Muscle of back (tissue), 11 donors: ENCODE results near the gene DCP1A. TPM values are rescaled to one million over a fixed set of nuclear protein-coding genes. Genes with fewer than 3 reads are reported as not detected.
"Not testable (repeated sequence)": the region's sequence is repeated elsewhere in the genome, so short reads cannot be mapped to it uniquely, and the experiment has no call there.

ENCODE experiments used
- DNase-seq, 3 donors: peaks; one replicate each; pipeline versions ENCODE4 v3.0.0 to v3.0.0-alpha.2; 2013
- polyA plus RNA-seq, 10 donors: library from polyadenylated mRNA; unstranded; fragments of 120-200 nt; gene quantifications; one replicate each; pipeline ENCODE4 v1.2.1, GENCODE V29; 2013; ENCODE audit not compliant: insufficient read length in 10 of 10

The DCP1A gene
- polyA plus RNA-seq, 10 donors: 14.9 to 23.8 (median 19.0) TPM

DNA sequence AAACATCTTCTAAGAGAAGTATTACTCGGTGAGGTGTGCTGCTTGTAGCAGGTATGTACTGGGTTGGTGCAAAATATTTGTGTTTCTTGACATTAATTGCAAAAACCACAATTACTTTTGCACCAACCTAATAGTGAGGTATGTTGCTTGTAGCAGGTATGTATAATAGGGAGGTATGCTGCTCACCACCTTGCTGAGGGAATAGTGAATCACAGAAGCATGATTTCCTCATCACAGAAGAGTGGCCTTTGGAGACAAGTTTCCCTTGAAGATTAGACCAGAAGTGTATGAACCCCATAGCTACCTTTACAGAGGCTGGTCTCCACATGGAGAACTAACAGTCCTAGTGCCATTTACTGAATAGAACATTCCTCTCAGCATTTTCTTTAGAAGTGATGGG lies 15.5 kb downstream of the DCP1A start:
- no peak for DNase-seq

DNA sequence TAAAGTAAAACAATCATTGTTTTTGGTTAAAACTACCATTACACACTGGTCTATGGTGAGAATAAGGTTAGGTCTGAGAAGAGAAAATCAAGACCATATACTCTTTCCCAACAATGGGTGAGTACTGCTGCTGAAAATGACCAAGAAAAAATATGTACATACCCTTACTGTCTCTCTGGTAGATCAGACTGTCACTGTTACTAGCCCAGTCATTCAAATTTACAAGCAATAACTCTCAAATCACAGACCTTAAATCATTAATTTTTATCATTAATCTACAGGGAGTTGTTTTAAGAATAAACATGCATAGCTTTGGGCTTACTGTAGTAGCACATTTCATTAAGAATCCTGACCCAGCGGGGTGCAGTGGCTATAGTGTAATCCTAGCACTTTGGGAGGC lies 17.4 kb downstream of the DCP1A start:
- no peak for DNase-seq

DNA sequence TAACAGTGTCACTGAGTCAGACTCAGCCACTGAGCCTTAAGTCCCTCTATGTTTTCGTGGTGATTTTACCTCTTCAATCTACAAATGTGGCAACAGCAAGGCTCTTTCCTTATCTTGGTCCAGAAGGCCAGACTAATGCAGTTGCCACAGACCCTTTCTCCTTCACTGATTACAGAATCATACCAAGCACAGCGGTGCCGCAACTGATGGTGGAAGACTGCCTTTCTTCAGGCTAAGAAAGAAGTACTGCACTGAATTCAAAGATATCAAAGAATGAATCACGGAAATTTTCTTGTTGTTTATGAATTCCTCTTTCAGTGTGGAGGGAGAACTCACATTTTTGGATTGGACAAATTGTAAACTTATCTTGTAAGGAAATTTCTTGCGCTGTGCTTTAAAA lies 18.6 kb downstream of the DCP1A start:
- no peak for DNase-seq

DNA sequence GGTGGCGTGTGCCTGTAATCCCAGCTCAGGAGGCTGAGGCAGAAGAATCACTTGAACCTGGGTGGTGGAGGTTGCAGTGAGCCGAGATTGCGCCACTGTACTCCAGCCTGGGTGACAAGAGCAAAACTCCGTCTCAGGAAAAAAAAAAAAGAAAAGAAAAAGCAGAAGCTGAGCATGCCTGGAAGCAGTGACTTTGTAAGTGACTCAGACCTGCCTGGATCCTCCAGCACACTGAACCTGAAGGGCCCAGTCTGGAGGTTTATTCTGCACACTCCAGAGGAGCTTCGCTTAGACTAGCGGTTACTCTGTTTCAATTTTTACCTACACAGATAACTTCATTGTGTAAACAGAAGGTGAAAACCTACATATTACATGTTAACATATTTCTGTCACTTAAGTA lies 19.4 kb downstream of the DCP1A start:
- not testable (repeated sequence) for DNase-seq

DNA sequence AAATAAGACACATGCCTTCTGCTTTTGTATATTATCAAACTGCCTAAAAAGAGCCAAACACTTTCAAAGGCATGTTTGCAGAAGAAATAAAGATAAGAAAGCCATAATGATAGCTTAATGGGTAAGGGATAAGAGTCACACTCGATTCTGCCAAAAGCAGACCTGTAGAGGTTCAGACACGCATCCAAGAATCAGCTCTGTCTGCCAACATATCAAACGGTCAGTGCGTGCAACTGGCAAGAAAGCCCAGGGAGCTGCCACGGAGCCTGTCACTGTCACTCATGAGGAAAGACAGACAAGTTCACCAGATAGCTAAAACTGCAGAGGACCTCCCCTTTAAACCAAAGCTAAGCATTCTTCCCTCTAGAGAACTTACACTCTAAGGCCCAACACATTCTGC lies 23.2 kb downstream of the DCP1A start:
- peak in 2 of 3 donors; percentile 22 to 24 for DNase-seq

DNA sequence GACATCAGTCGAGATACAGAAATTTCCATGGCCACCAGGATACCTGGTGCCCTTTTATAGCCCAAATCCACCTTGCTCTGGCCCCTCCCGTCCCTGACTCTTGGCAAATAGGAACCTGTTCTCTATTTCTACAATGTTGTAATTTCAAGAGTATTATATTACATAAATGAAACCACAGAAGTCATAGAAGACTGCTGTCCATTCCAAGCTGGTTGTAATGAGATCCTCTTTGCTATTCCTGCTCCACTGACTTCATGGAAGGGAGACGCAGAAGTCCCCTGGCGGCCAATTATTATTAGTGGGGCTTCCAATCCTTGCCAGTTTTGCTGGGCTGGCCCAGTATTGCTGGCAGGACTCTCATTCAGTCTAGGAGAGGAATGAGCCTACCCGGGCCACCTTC lies 26.6 kb downstream of the DCP1A start:
- peak; percentile 9 to 39 (median 36) for DNase-seq

DNA sequence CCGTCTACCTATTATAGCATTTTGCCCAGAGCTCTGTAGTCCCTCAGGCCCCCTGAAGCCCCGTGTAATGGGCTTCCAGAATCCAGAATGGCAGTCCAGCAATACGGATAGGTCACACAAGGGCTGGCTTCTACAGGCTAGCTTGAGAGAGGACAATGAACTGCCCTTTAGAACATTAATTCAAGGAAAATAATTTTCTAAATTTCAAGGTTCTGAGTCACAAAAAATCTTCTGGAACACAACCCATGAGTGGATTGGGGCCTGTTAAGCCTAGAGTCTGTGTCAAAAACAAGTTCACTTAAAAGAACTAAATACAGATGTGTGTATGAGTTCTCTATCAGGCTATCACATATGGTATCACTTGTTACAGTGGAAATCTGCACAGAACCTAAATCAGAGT lies 28.8 kb downstream of the DCP1A start:
- DNase-seq: no peak

DNA sequence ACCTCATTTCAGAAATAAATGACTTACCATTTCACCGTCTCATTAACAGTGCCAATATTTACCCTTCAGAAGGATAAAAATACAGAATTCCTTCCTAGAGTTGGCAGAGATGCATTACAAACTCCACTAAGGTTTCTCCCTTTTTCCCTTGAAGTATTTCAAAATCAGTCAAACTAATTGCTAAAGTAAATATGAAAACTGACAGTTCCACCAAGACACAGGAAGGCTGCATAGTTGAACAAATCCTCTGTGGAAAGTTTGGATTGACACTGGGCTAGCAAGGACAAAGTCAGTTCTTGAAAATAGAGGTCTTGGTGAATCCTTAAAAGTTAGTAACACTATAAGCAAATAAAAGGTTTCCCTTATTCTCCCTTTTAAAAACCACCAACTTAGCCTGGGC lies 34.5 kb downstream of the DCP1A start:
- DNase-seq: no peak

DNA sequence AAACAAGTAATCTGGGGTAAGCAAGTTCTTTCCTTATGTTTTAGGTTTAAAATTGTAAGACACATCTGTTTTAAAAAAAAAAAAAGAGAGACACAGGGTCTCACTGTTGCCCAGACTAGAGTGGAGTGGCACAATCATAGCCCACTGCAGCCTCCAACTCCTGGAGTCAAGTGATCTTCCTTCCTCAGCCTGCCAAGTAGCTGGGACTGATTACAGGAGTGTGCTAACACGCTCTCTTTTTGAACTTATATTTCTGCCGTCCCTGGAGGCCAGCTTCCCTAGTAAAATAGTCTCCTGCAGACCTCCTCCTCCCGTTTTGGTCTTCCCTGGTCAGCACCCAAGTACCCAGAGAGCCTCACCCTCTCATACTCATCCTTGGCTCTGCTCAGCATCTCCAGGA lies 35.5 kb downstream of the DCP1A start:
- DNase-seq: no peak

DNA sequence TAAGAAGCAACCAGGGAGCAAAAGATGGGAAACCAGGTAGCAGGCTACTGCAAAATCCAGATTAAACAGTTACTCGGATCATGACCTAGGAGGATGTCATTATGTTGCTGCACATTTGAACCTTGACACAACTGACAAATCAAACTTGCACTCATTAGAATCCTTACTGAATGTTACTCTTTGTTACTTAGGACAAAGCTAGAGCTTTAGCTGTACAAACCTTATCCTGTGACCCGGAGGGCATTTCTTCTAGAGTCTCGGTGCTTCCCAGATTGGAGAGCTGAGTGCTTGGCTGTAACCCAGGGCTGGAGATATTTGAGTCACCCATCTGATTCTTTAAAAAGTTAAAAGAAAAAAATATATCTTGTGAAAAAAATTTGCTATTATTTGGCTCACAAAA lies 43.4 kb downstream of the DCP1A start:
- DNase-seq: no peak

DNA sequence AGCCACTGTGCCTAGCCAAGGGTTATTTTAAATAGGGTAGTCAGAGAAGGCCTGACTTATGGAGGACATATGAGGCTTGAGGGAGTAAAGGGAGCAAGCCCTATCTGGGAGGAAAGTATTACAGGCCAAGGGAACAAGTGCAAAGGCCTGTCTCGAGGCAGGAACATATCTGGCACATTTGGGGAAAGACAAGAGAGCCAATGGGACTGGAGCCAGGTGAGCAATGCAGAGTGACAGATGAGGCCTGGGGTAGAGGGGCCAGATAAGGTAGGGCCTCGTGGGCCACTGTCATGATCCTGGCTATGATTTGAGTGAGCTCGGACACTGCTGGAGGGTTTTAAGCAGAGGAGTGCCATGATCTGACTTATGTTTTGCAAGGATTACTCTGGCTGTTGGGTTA lies 43.8 kb downstream of the DCP1A start:
- DNase-seq: no peak

DNA sequence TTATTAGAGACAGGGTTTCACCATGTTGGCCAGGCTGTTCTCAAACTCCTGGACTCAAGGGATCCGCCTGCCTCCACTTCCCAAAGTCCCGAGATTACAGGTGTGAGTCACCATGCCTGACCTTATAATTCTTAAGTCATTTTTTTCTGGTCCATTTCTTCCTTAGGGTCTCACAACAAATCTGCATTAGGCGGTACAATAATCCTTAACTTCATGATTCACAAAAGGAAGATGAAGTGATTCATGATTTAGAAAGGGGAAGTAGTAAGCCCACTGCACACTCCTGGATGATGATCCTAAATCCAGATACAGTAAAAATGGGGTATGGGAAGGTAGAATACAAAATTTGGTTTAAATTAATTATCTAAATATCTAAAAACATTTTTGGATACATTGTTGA lies 46.5 kb downstream of the DCP1A start:
- no peak for DNase-seq

DNA sequence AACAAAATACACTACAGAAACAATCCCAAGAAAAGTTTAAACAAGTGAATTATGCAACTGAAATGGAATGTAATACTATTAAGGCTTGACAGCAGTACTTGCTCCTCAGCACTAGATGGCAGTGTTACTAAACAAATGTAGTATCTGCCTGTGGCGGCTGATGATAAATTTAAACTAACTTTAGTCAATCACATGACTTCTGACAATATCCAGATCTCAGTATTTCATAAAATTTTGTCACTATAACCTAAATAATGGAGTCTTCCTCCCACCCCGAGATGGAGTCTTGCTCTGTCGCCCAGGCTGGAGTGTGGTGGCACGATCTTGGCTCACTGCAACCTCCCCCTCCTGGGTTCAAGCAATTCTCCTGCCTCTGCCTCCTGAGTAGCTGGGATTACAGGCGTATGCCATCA lies 47.7 kb downstream of the DCP1A start:
- DNase-seq: peak; percentile 40 to 61 (median 43)

DNA sequence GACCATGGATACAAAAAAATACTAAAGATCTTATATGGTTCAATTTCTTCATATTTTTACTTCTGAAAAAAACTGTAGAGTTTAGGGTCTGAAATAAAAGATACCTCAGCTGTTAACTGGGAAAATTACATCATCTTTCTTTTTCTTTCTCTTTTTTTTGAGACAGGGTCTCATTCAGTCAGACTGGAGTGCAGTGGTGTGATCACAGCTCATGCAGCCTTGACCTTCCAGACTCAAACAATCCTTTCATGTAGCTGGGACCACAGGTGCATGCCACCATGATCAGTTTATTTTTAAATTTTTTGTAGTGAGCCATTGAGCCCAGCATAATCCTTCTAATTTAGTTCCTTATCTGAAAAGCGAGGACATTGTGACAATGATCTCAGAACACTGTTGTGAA lies 51.9 kb downstream of the DCP1A start:
- no peak for DNase-seq

DNA sequence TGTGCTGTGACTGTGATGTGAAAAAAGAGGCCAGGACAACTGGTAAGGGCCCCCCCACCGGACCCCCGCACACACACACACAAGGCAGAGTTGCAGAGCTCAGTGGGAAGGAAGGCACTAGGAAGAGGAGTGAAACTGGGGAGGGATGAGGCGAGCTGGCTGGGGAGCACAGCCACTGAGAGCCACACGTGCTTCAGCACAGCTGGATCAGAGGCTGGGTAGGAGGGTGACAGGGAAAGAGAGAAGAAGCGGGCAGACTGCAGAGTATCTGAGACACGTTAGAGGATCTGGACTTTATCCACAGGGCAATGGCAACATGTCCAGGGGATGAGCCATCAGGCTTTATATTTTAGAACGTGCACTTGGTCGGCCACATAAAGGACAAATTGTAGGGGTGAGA lies 53.5 kb downstream of the DCP1A start:
- no peak for DNase-seq

DNA sequence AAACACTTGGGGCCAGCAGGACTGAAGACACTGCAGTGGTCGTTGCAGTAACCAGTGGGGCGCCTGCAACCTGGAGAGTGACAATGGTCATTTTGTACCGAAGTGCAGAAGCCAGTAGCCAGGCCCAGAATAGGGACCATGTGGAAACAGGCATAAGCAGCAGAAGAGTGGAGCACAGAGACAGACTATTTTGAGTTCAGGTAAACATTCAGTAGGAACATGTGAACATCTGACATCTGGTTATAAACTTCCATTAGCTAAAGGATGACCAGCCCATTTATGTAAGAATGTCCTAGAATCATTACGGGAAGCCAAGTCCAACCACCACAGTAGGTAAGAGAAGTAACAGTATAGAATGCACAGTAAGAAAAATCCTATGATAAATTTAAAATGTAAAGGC lies 59.1 kb downstream of the DCP1A start:
- no peak for DNase-seq

DNA sequence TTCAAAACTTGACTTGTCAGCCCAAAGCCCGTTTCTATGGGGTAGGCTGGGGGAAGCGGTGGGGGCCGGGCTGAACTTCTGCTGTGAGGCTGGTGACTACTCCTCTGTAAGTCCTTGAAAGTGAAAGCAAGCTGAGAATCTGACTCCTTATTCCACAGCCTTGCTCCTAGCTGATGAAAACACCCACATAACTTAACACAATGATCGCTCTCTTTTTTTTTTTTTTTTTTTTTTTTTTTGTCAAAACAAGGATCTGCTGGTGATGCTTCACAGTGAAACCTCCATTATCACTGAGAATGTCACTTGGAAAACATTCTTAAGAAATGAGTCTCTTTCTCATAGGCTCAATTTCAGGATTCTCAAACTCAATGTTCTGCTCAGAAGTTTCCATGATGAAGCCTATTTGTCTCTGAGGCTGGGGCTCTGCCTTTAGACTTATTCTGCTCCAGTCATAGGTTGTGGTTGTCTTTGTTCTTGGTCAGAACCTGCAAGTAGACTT lies 60.2 kb downstream of the DCP1A start:
- DNase-seq: no peak

DNA sequence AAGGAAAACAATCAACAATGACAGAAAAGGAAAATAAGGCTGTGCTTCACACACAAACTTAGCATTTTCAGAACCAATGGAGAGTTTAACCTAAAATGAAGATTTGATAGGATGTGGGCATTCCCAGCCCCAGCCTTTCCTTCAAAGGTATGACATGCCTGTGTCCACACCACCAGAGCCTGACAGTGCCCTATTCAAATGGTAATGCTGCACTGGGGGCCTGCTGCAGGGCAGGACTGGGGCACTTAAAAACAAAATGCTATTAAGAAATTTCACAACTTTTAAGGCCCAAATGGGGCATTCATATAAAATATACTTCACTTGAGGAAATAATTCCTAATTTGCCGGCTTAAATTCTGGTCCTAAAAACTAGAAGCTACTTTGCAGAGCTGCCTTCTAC lies 60.6 kb downstream of the DCP1A start:
- no peak for DNase-seq

DNA sequence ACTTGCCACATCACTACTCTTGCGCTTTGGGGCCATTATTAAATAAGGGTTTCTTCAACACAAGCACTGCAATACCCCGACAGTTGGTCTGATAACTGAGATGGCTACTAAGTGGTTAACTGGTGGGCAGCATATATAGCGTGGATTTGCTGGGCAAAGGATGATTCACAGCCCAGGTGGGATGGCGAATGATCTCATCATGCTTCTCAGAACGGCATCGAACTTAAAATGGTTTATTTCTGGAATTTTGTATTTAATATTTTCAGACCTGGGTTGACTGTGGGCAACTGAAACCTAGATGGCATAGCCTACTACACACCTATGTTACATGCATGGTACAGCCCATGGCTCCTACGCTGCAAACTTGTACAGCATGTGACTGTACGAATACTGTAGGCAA lies 64.8 kb downstream of the DCP1A start:
- DNase-seq: no peak

DNA sequence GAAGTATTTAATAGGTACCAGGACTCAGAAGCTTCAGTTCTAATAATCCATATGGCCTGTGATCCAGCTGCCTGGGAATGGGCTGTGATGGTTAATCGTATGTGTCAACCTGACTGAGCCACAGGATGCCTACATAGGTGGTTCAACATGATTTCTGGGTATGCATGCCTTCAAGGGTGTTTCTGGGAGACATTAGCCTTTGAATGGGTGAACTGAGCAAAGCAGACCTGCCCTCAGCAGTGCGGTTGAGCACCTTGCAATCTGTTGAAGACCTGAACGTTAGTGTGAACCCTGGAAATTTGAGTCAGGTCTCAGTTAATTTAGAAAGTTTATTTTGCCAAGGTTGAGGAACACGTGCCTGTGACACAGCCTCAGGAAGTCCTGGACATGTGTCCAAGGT lies 68.7 kb downstream of the DCP1A start:
- DNase-seq: no peak

DNA sequence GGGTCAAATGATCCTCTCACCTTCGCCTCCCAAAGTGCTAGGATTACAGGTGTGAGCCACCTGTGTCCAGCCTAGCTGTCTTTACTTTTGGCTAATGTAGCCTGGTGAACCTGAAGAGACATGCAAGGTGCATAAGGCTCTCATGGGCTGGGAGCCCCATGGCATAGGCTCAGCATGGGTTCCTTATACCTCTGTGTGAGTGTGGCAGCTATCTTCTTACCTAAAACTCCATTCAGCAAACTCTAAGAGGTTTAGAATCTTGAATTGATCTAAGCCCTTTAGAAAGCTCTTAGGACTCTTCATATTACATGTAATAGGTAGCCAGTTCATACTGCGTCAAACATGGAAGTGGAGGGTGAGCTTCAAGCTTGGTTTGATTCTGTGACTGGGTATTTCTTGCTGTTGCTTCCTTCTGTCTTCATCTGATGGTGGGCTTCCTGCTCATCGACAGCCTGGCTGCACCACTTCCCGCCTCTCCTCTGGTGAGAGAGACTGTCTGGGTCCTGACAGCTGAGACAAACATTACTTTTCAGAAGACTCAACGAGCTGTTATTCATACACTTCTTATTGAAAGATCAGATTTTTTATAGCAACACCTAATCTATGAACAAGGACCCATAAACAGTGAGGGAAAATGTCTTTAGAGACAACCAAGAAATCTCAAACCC lies 72.3 kb downstream of the DCP1A start:
- no peak for DNase-seq

DNA sequence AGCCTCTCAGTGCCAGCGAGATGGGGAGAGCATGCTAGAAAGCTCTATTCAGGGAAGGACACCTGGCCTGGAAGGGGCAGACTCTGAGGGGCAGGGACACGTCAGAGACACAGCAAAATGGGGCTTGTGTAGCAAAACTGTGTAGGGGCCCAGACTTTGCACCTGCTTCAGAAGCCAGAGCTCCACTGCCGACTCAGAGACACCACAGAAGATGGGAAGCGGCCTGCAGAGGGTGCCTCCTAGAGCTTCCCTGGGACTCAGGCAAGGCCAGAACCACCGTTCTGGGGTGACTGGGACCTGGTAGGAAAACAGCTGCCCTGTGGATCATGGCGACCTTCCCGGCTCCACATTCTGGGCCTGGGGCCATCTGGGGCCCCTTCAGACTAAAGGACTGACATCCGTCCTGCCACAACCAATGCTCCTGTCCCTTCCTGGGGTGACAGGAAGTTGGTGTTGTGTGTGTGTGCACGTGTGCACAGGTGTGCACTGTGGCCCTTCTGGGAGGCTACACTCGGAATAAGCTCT lies 74.1 kb downstream of the DCP1A start:
- DNase-seq: no peak

DNA sequence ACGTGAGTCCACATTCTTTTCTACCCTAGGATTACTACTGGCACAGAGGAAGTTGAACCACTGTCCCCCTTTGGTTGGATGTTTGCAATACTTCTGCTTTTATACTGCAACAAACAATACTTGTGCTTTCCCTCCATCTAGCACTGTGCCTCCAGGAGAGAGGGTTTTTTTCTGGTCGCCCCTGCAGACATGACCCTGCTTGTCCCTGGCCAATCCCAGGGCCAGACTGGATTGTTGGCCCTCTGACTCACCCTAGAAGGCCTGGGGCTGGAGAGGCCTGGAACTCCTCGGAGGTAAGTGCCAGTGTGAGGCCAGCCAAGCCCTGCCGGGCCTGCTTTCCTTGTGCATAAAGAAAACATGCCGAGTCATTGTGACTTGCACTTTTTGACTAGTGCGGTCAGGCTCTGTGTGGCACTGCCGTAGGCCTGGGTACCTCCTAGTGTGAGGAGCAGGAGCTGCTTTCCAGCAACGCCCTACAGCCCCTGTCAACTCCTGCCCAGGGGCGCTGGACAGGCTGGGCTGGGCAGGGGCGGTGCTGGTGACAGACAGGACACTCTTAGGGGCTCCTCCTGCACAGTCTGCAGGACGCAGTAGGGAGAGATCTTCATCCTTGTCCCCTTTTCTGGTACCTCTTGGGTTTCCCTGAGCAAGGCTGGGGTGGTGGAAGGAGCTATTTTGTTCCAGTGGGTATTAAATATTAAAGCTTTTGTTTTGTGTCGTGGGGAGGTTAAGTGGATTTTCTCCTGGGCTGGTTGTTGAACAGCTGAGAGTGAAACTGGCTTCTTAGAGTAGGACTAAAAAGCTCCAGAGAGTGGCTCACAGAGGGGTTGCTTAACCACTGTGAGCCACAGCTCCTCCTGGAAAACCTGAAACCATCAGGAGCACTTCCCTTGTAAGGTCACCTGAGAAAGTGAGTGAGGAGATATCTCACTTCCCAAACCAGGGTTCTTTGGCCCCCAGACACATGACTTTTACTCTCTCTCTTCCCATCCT lies 77.2 kb downstream of the DCP1A start:
- DNase-seq: peak; percentile 59 to 87 (median 73)
